CD4-positive, alpha-beta T cell treated with Interleukin-15 for 4 hours (primary cell): ENCODE results near the gene ARPIN.
"Not testable (repeated sequence)": the region's sequence is repeated elsewhere in the genome, so short reads cannot be mapped to it uniquely, and the experiment has no call there.

Experiments used
- DNase-seq: peaks from one replicate; pipeline ENCODE4 v3.0.0-alpha.2; 2020; ENCODE audit warnings: low spot score

The ARPIN gene

GRCh38 chr15:89878323-89878722 is 34.4 kb downstream of the ARPIN start:
- no peak for DNase-seq

- no peak for DNase-seq
Observed at GRCh38 chr15:89877083-89877425, 35.7 kb downstream of the ARPIN start.

DNA sequence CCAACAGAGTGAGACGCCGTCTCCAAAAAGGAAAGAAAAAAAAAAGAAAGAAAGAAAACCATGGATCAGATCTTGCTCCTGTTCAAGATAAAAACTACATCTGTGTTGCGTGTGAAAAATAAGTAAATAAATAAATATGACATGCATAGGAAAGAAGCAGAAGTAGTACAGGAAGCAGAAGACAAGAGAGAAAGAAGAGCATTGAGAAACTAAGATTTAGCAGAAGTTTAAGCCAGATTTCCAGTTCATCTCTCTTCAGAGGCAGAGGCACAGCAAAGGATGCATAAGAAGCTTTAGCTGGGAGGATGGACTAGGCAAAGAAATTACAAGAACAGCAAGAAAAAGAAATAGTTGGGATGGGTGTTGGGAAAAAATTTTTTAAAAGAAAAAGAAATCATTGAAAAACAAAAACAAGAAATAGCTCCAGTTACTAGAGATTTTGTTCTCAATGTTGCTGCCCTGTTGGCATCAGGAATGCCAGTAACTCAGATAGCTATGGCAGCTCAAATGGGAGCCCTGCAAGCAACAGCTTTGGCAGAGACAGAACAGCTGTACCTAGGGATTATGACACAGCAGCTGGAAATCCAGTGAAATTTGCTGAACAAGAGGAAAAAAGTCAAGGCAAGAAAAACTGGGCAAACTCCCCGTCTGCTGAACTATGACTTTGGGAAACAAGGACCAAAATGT is 36.2 kb downstream of the ARPIN start:
- DNase-seq: no peak

DNA sequence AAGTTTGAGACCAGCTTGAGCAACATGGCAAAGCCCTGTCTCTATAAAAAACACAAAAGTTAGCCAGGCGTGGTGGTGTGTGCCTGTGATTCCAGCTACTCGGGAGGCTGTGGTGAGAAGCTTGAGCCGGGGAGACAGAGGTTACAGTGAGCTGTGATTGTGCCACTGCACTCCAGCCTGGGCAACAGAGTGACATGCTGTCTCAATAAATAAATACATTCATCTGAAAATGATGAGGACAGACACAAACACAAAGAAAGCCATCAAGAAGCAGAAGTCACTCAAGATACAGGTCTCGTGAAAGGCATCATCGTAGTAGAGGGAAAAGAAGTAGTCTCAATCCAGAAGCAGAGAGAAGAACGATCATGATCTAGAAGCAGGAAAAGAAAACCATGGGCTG is 37.0 kb downstream of the ARPIN start:
- no peak for DNase-seq

- peak; percentile 78 for DNase-seq
Observed at GRCh38 chr15:89874926-89875564, 37.7 kb downstream of the ARPIN start.

DNA sequence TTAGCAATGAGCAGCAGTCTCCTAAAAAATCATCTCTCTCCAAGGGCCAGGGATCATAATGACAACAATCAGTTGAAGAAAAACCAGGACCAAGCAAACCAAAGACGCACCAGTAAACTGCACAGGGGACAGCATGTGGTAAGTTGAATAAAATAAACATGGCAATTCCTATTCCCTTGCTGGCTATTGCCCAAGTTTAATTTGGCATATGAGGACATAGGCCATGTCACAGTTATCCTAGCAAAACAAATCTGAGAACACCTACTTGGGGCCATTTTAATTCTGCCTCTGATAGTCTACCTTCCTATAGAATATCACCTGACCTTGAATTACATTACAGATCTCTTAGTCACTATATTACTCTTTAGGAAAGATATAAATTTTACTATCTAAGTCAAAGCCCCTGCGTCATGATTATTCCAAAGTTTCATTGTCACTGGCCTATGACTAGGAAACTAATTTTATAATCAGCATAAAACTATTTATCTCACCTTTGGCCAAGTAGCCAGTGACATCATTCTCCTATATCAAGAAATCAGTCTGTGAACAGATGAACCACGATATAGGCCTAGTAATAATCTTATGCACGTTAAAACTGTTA is 42.0 kb downstream of the ARPIN start:
- no peak for DNase-seq

GRCh38 chr15:89870006-89870405 is 42.7 kb downstream of the ARPIN start:
- no peak for DNase-seq

- DNase-seq: not testable (repeated sequence)
Observed at GRCh38 chr15:89869490-89869889, 43.3 kb downstream of the ARPIN start.

GRCh38 chr15:89864958-89865739 is 47.6 kb downstream of the ARPIN start:
- no peak for DNase-seq

DNA sequence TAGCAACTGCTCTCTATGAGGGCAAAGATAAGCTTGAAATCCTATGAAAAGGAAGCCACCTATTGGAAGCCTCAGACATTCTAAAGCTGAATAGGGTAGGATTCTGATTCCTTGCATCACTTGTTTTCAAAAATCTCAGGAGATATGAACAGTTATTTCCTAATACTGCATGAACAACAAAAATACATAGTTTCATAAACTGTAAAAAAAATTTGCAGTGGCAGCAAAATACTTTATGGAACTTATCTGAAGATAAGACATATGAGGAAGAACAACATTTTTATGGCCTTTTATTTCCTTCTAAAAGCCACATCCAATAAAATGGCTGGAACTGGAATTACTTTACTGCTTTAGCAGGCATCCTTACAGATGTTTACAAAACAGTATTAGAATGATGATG is 48.8 kb downstream of the ARPIN start:
- no peak for DNase-seq

- DNase-seq: no peak
Observed at GRCh38 chr15:89860891-89861290, 51.9 kb downstream of the ARPIN start.

GRCh38 chr15:89860431-89860830 is 52.3 kb downstream of the ARPIN start:
- DNase-seq: no peak

DNA sequence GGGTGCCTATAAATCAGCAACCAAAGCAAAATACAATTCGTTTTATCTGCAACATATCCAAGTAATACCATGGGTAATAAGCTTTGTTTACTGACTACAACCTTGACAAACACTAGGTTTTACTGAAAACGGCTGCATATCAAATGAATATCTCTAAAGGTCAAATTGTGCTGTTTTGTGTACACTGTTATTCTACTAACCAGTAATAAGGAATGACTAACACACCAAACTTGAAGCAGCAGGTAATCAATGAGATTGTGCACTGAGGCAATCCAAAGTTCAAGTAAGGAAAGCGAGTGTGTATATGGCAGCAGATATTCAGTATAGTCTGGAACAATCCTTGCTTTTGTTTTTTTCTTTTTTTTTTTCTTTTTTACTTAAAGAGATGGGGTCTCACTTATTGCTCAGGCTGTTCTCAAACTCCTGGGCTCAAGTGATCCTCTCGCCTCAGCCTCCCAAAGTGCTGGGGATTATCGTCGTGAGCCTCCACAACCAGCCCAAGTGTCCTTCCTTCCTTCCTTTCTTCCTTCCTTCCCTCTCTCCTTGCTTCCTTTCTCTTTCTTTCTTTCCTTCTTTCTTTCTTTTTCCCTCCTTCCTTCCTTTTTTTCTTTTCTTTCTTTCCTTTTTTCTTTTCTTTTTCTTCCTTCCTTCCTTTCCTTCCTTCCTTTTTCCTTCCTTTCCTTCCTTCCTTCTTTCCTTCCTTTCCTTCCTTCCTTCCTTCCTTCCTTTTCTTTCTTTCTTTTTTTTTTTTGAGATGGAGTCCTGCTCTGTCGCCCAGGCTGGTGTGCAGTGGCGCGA is 53.9 kb downstream of the ARPIN start:
- no peak for DNase-seq

GRCh38 chr15:89857673-89858072 is 55.1 kb downstream of the ARPIN start:
- DNase-seq: no peak

GRCh38 chr15:89855948-89856347 is 56.8 kb downstream of the ARPIN start:
- no peak for DNase-seq

DNA sequence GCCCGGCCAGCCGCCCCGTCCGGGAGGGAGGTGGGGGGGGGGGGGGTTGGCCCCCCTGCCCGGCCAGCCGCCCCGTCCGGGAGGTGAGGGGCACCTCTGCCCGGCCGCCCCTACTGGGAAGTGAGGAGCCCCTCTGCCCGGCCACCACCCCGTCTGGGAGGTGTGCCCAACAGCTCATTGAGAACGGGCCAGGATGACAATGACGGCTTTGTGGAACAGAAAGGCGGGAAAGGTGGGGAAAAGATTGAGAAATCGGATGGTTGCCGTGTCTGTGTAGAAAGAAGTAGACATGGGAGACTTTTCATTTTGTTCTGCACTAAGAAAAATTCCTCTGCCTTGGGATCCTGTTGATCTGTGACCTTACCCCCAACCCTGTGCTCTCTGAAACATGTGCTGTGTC is 57.9 kb downstream of the ARPIN start:
- not testable (repeated sequence) for DNase-seq

- DNase-seq: no peak
Observed at GRCh38 chr15:89852342-89852995, 60.3 kb downstream of the ARPIN start.

- no peak for DNase-seq
Observed at GRCh38 chr15:89851673-89852341, 60.9 kb downstream of the ARPIN start.

DNA sequence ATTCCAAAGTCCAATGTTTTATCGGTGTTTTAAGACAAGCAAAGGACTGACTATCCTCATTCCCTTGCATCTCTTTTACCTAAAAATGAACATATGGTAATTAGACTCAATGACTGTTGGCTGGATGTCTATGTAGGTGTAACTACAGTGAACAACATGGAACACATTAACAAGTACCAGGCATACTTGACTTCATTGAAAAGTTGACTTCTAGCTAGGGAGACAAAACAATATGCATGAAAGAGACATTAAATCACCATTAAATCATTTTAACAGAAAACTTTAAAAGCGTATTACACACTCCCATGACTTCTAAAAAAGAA is 63.8 kb downstream of the ARPIN start:
- DNase-seq: no peak

GRCh38 chr15:89847101-89847500 is 65.7 kb downstream of the ARPIN start:
- no peak for DNase-seq

GRCh38 chr15:89845305-89845893 is 67.4 kb downstream of the ARPIN start:
- no peak for DNase-seq
